HCT116 (cell line): Measurements from ENCODE around the gene MED27. TPM values are rescaled to one million over a fixed set of nuclear protein-coding genes. Genes with fewer than 3 reads are reported as not detected.
A peak's percentile ranks its signal among the peaks of the same experiment; 100 is the strongest.

Experiments
- ATAC-seq: fragments of 200-7000 bp; cut with Tn5 transposase; 2 replicates; pipeline ENCODE4 v1.9.1; 2020; ENCODE audit warnings: mild to moderate bottlenecking, moderate library complexity
- BruUV-seq: library from RNA; stranded (reverse); fragments of 400-500 nt; replicated peaks from 2 replicates; lab custom pipeline; 2021; lab: Mats Ljungman, UMichigan
- CTCF ChIA-PET: fragments of 300-600 bp; sonication (Branson Sonifier 250); formaldehyde crosslinking; loops from one replicate; lab custom pipeline; 2021; ENCODE audit warnings: antibody characterized with exemption; lab: Charles Lee
- POLR2A ChIA-PET: fragments of 300-600, 350-600 bp; sonication (Branson Sonifier 250); formaldehyde crosslinking; loops from one replicate; lab custom pipeline; 2021; ENCODE audit warnings: antibody characterized with exemption; lab: Charles Lee
- RAD21 ChIA-PET, 2 experiments: fragments of 300-600 bp; sonication (Branson Sonifier 250); formaldehyde crosslinking; loops; one replicate each; lab custom pipeline; 2023; ENCODE audit warnings: low total read pairs in 2 of 2; ENCODE audit not compliant: uncharacterized antibody in 2 of 2, unreplicated experiment in 2 of 2, low non-redundant PET in 1 of 2; lab: Charles Lee
- DNase-seq: peaks from one replicate; pipeline ENCODE4 v3.0.0-alpha.2; 2010; ENCODE audit warnings: low read depth, low spot score
- H2AFZ ChIP-seq: fragments of 200-600 bp; shearing (Covaris generic), sonication (generic); 2 replicates; pipeline ENCODE4 v1.6.1; 2017; ENCODE audit warnings: low read depth, mixed run types, mixed read lengths, antibody characterized with exemption, low read length; ENCODE audit not compliant: poor library complexity, severe bottlenecking
- H3K27ac ChIP-seq: 2 replicates; pipeline ENCODE4 v1.5.1; 2012; ENCODE audit warnings: low read depth, low read length
- H3K27me3 ChIP-seq: fragments of 200-600 bp; sonication (generic); 2 replicates; pipeline ENCODE4 v1.6.1; 2016; ENCODE audit warnings: mixed run types, low read length, mixed read lengths; ENCODE audit not compliant: insufficient read depth
- H3K36me3 ChIP-seq, 2 experiments: fragments of 200-500 bp in 1 of 2; fragments of 200-600 bp in 1 of 2; sonication (Bioruptor generic) in 1 of 2; sonication (generic) in 1 of 2; 2 replicates each; pipeline versions ENCODE4 v1.5.1 to v1.6.1; 2014 to 2016; ENCODE audit warnings: low read length in 2 of 2, inconsistent platforms in 1 of 2, mixed read lengths in 1 of 2, mixed run types in 1 of 2; ENCODE audit not compliant: insufficient read depth in 2 of 2, control insufficient read depth in 1 of 2
- H3K4me1 ChIP-seq, 2 experiments: fragments of 200-600 bp in 1 of 2; sonication (generic) in 1 of 2; 2 replicates each; pipeline versions ENCODE4 v1.5.1 to v1.6.1; 2012 to 2017; ENCODE audit warnings: low read length in 2 of 2, inconsistent platforms in 1 of 2, mild to moderate bottlenecking in 1 of 2, mixed read lengths in 1 of 2, mixed run types in 1 of 2, moderate library complexity in 1 of 2; ENCODE audit not compliant: insufficient read depth in 2 of 2, control insufficient read depth in 1 of 2
- H3K4me2 ChIP-seq: fragments of 200-600 bp; sonication (generic); 2 replicates; pipeline ENCODE4 v1.6.1; 2017; ENCODE audit warnings: mixed run types, low read length, mixed read lengths
- H3K4me3 ChIP-seq, 2 experiments: fragments of 200-600 bp in 1 of 2; sonication (generic) in 1 of 2; replicated peaks in 1 of 2; 2 replicates each; pipeline ENCODE4 v1.5.1; 2011 to 2016; ENCODE audit warnings: low read length in 2 of 2, control low read depth in 1 of 2, low read depth in 1 of 2, mild to moderate bottlenecking in 1 of 2, mixed read lengths in 1 of 2, mixed run types in 1 of 2
- H3K79me2 ChIP-seq: fragments of 200-600 bp; sonication (generic); 2 replicates; pipeline ENCODE4 v1.6.1; 2017; ENCODE audit warnings: mild to moderate bottlenecking, mixed run types, low read length, moderate library complexity, mixed read lengths; ENCODE audit not compliant: insufficient read depth
- H3K9ac ChIP-seq: fragments of 200-600 bp; sonication (generic); 2 replicates; pipeline ENCODE4 v1.6.1; 2016; ENCODE audit warnings: low read length, mixed read lengths
- H3K9me2 ChIP-seq: fragments of 200-600 bp; sonication (generic), shearing (Covaris generic); 2 replicates; pipeline ENCODE4 v1.6.1; 2017; ENCODE audit warnings: mixed run types, mild to moderate bottlenecking, moderate library complexity; ENCODE audit not compliant: insufficient read depth
- H3K9me3 ChIP-seq, 2 experiments: fragments of 200-500 bp in 1 of 2; fragments of 200-600 bp in 1 of 2; sonication (Bioruptor generic) in 1 of 2; sonication (generic) in 1 of 2; 2 replicates each; pipeline ENCODE4 v1.6.1; 2014 to 2017; ENCODE audit warnings: low read length in 2 of 2, mixed read lengths in 2 of 2, inconsistent platforms in 1 of 2, low read depth in 1 of 2, mild to moderate bottlenecking in 1 of 2, mixed run types in 1 of 2, moderate library complexity in 1 of 2; ENCODE audit not compliant: control insufficient read depth in 1 of 2, insufficient read depth in 1 of 2
- H4K20me1 ChIP-seq: fragments of 200-600 bp; sonication (generic), shearing (Covaris generic); 2 replicates; pipeline ENCODE4 v1.6.1; 2017; ENCODE audit warnings: mixed run types, mild to moderate bottlenecking, moderate library complexity; ENCODE audit not compliant: insufficient read depth
- CEBPB ChIP-seq: IDR thresholded peaks from 2 replicates; pipeline ENCODE4 v1.6.1; 2012; ENCODE audit warnings: low read depth
- CTCF ChIP-seq, 3 experiments: fragments of 200-600 bp in 1 of 3; sonication (generic) in 1 of 3; IDR thresholded peaks in 2 of 3; conservative IDR thresholded peaks in 1 of 3; 2 replicates each; pipeline ENCODE4 v1.5.1; 2012 to 2017; ENCODE audit warnings: low read depth in 2 of 3, low read length in 2 of 3, antibody characterized with exemption in 1 of 3, borderline replicate concordance in 1 of 3, control low read depth in 1 of 3, mild to moderate bottlenecking in 1 of 3, mixed read lengths in 1 of 3, mixed run types in 1 of 3, moderate library complexity in 1 of 3; ENCODE audit not compliant: insufficient read depth in 1 of 3
- EGR1 ChIP-seq: IDR thresholded peaks from 2 replicates; pipeline ENCODE4 v1.6.1; 2012; ENCODE audit warnings: low read depth
- ELF1 ChIP-seq: IDR thresholded peaks from 2 replicates; pipeline ENCODE4 v1.6.1; 2012; ENCODE audit warnings: low read depth, borderline replicate concordance
- EZH2 ChIP-seq: fragments of 200-600 bp; sonication (generic); IDR thresholded peaks from 2 replicates; pipeline ENCODE4 v1.6.1; 2017; ENCODE audit warnings: antibody characterized with exemption, mixed run types
- FOSL1 ChIP-seq: IDR thresholded peaks from 2 replicates; pipeline ENCODE4 v1.6.1; 2012; ENCODE audit warnings: low read depth
- RAD21 ChIP-seq: IDR thresholded peaks from 2 replicates; pipeline ENCODE4 v1.6.1; 2012; ENCODE audit warnings: low read depth, mild to moderate bottlenecking
- SIN3A ChIP-seq: IDR thresholded peaks from 2 replicates; pipeline ENCODE4 v1.6.1; 2012; ENCODE audit warnings: low read depth
- intact Hi-C: fragments of 100-400 bp; cut with micrococcal nuclease; formaldehyde crosslinking; loops from 2 replicates; pipeline ENCODE4 v1.10.0; 2022
- total RNA-seq: library from RNA; stranded (reverse); gene quantifications from one replicate; pipeline ENCODE4 v1.2.1, GENCODE V29; 2021; ENCODE audit not compliant: unreplicated experiment

Gene MED27
- total RNA-seq, 1 experiment from 2014 or later: 26.9 TPM

DNA sequence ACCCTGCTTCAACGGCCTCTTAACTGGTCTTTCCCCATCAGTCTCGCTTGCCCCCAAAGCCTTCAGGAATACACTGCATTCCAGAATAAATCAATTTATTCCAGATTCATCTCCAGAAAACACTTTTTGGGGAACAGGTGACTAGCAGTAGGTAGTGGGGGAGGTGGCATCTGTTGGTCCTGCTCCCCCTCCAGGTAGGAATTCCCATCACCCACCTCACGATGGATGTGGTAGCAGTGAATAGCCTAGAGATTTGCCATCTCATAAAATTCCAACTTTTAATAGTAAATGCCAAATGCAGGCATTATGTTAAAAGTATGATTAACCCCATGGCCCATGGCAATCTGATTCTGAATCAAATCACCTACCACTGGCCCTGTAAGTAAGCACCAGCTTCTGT, 142.7 kb downstream of the MED27 start:
- ATAC-seq (no peak), DNase-seq (no peak)
- RAD21 ChIA-PET: no interaction called here
- Histone ChIP-seq H3K9me3 (no peaks in the 10 kb centered on the region), H4K20me1 (no peaks in the 10 kb centered on the region), H3K4me1 (no peaks in the 10 kb centered on the region), H3K4me3 (no peak overlapping the region), H3K36me3 (no peaks in the 10 kb centered on the region), H3K9ac (no peak overlapping the region), H3K4me2 (no peak overlapping the region), H3K79me2 (no peaks in the 10 kb centered on the region), H3K9me2 (no peaks in the 10 kb centered on the region), H3K27ac (no peak overlapping the region)
- POLR2A ChIA-PET: no interaction called here
- intact Hi-C loops: no loop called here
- CTCF ChIA-PET: no interaction called here
- no TSS peak for BruUV-seq
- TF ChIP-seq SIN3A (no peak), RAD21 (no peak), CTCF (IDR thresholded peaks at IDR 0.05 in 2 of 3, conservative IDR thresholded peaks at IDR 0.05 in 1 of 3; ENCODE audit: borderline replicate concordance in 1 of 3, insufficient read depth in 1 of 3, low read depth in 2 of 3, low read length in 2 of 3) (peak in 2 of 3 experiments; percentile 14 to 19; a peak in 2 of 6 replicates)
- TF ChIP-seq, all 23 proteins: peak for 1
- Histone ChIP-seq H2AFZ (no peak overlapping the region), H3K27me3 (no peaks in the 10 kb centered on the region)

DNA sequence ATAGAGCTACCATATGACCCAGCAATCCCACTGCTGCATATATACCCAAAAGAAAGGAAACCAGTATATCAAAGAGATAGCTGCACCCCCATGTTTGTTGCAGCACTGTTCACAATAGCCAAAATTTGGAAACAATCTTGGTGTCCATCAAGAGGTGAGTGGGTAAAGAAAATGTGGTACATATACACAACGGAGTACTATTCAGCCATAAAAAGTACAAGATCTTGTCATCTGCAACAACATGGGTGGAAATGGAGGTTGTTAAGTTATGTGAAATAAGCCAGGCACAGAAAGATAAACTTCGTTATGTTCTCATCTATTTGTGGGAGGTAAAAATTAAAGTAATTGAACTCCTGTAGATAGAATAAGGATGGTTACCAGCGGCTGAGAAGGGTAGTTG, 145.0 kb downstream of the MED27 start:
- H3K4me3 ChIP-seq: no peak overlapping the region
- ChIA-PET POLR2A (no interaction called here), CTCF (no interaction called here), RAD21 (no interaction called here)
- no peaks in the 10 kb centered on the region for H3K9me2 ChIP-seq
- H3K27me3 ChIP-seq: no peaks in the 10 kb centered on the region
- DNase-seq (no peak), ATAC-seq (no peak)
- no peaks in the 10 kb centered on the region for H3K79me2 ChIP-seq
- no peaks in the 10 kb centered on the region for H4K20me1 ChIP-seq
- H3K27ac ChIP-seq: no peak overlapping the region
- no peaks in the 10 kb centered on the region for H3K36me3 ChIP-seq
- intact Hi-C loops: no loop called here
- no peak overlapping the region for H3K9ac ChIP-seq
- no TSS peak for BruUV-seq
- no peak overlapping the region for H3K4me2 ChIP-seq
- no peak overlapping the region for H2AFZ ChIP-seq
- H3K9me3 ChIP-seq: no peaks in the 10 kb centered on the region
- H3K4me1 ChIP-seq: no peaks in the 10 kb centered on the region
- TF ChIP-seq EZH2 (no peak), EGR1 (no peak), CEBPB (no peak), SIN3A (no peak), FOSL1 (no peak), ELF1 (no peak)
- TF ChIP-seq, all 23 proteins: peak for 0
